ENCODE measurements around the gene LRP1B.

GRCh38 chr2:140842110-140842509, 1288.7 kb downstream of the LRP1B start:
- TF ChIP-seq YY1 (IDR thresholded peaks at IDR 0.05; ENCODE audit: insufficient read depth, insufficient read length) (no peak), ZNF274 (IDR thresholded peaks at IDR 0.05; ENCODE audit: low read depth, low read length) (no peak), SUZ12 (IDR thresholded peaks at IDR 0.05; ENCODE audit: extremely low read depth, insufficient read depth, insufficient read length) (no peak)

Measured in NT2/D1 (cell line).